HG03571 (cell line): ENCODE measurements around the gene SLC24A3.

Experiments
- ATAC-seq: cut with Tn5 transposase; IDR thresholded peaks from one replicate; pipeline ENCODE4 v1.9.1; 2021; ENCODE audit not compliant: unreplicated experiment

SLC24A3 gene

DNA sequence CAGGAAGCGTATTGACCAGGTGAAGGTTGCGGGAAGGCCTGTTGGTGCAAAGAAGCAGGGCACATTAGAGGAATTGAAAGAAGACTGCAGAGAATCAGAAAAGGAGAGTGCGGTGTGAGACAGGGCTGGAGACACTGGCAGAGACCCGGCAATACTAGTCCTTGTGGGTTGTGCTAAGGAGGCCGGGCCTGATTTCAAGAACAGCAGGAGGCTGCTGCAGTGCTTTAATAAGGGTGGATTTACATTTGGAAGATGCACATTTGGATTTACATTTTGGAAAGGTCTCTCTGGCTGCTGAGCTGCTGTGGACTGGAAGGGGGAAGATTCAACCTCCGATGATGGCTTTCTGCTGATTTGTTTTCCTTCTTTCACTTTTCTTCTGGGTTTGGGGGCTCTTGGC lies 167.8 kb downstream of the SLC24A3 start:
- ATAC-seq, result no peak

DNA sequence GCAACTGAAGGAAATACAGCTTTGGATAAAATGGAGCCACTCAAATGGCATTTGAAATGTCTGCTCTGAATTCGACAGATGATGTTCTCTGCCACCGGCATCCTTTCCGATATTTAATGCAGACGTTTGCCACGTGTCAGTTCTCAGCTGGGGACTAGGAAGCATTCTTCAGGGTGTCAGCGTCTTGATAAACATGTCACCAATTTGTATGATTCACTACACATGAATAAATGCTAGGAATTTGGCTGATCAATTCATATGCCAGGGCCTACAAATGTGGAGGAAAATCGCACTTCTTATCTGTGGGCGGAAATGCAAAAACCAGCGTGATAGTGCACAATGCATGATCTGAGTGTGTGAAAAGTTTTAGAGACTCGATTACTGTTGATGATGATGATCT lies 169.5 kb downstream of the SLC24A3 start:
- no peak for ATAC-seq

- no peak for ATAC-seq
These were observed 170.2 kb downstream of the SLC24A3 start for GRCh38 chr20:19382386-19383340.

- ATAC-seq, result no peak
These were observed 172.5 kb downstream of the SLC24A3 start for GRCh38 chr20:19384940-19385339.

DNA sequence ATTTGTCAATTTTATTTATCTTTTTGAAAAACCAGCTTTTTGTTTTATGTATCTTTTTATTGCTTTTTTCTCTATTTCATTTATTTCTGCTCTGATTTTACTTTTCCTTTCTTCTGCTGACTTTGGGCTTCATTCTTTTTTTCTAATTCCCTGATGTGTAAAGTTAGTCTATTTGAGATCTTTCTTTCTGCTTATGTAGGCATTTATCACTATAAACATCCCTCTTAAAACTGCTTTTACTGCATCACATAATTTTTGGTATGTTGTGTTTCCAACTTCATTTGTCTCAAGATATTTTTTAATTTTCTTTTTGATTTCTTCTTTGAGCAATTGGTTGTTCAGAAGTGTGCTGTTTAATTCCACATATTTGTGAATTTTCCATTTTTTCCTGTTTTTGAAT lies 174.8 kb downstream of the SLC24A3 start:
- ATAC-seq, result no peak

DNA sequence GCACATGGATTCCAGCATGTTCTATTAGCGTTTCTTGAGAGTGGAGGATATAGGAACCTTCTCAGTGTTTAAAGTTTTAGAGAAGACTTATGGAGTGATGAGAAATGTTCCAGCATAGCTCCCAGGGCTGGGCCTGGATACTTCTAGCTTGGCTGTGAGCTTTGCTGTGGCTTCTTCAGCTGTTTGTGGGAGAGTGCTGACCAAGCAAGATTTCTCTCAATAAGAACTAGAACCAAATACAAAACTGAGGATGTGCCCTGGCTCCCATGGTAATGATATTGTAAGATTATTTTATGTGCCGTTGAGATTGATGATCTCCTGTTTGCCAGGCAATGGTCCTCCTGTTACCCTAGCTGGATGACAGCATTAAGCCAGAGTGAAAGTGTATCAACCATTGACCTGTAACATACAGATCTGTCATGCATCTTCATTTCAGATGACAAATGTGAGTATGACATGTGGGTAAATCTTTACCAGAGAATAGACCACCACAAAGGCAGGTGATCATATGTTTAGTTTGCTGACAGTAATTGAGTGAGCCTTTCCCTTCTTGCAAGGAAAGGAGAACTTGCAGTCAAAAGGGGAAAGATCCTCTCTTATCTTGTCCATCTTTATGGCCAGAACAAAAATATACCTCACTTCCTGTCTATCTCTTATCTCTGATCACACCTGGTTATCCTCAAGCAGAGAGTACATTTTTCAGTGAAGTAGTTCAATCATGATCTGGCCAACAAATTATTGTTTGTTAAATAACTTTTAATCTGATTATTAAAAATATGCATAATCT lies 180.1 kb downstream of the SLC24A3 start:
- ATAC-seq, result no peak

- ATAC-seq, result no peak
These were observed 184.1 kb downstream of the SLC24A3 start for GRCh38 chr20:19396460-19397081.

- ATAC-seq, result no peak
These were observed 184.8 kb downstream of the SLC24A3 start for GRCh38 chr20:19397226-19397625.

GRCh38 chr20:19397666-19398065 lies 185.2 kb downstream of the SLC24A3 start:
- ATAC-seq, result no peak

DNA sequence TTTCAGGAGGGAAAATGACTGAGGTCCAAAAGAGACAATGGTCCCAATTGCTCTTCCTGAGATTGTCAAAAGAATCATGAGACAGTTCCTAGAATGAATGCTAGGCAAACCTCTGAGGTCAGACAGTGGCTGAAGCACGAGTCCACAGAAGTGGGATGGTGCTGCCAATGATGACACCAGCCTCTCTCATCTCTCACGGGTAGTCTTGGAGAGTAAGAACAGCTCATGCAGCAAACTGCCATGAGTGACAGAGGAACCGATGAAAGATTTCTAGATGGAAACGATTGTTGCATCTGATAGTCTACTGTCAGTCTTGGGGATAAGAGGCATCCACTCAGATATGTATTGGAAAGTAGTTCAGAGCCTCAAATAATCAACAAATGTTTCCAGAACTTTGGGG lies 188.7 kb downstream of the SLC24A3 start:
- ATAC-seq, result no peak

GRCh38 chr20:19403549-19403948 lies 191.1 kb downstream of the SLC24A3 start:
- ATAC-seq, result no peak

GRCh38 chr20:19404826-19405225 lies 192.4 kb downstream of the SLC24A3 start:
- ATAC-seq, result no peak

DNA sequence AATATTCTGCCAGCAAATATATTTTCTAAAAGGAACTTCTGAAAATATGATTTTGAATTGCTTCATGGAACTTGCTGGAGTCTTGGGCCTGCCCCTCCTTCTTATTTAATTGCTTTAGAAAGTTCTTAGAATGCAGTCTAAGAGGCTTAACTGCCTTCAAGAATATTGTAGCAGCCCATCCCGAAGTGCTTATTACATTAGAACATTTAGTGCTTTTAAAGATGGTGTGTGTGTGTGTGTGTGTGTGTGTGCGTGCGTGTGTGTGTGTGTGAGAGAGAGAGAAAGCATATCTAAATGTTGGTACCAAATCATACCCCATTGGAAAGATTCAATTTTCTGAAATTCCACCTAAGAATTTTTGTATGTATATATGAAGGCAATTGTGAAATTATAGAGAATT lies 193.5 kb downstream of the SLC24A3 start:
- no peak for ATAC-seq

DNA sequence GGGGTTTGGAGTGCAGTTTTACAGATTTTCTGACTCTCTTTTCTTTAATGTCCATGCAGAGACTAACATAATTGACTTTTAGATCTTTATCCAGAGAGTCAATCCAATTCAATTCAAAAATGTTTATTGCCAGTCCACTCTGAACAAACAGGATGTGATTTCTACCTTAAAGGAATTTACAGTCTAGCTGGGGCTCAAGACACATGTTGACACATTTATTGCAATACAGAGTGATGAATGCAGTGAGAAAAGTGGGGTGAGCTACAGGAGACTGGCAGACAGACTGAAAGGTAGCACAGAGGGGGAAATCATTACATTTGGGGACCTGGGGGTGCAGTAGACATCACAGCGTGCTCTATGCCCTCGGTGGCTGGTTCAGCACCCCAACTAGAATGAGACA lies 193.9 kb downstream of the SLC24A3 start:
- no peak for ATAC-seq

DNA sequence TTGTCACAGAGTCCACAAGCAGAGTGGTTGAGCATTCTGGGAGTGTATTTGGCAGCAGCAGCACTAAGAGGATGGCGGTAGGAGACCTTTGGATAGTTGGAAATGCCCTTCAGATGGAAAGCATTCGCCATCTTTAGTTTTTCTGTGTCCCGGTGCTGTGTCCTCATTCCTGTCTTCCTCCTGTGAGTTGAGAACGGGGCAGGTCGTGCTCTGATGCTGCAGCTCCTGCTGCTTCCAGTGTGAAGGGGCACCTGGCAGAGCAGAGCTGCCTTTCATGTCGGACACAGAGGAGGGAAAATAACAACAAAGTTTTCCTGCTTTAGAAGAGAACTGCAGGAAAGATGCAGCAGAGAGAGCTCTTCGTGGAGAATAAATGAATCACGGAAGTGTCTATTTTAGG lies 194.8 kb downstream of the SLC24A3 start:
- ATAC-seq, result no peak

DNA sequence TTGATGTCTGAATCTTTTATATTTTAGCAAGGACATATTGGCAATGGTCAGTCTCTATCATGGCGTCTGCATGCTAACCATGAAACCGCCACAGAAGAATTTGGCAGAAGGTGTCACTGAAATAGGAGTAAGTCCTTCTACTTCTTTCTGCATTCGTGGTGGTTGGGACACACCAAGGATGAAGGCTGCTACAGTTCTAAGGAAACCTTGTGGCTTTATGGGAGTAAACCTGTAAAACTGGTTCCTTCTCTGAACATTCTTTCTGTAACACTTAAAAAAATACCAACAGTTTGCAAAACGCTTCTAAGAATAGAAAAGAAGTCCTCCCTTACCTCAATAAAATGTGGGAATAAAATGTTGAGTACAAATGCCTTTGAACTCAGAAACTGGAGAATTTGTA lies 195.3 kb downstream of the SLC24A3 start:
- no peak for ATAC-seq

GRCh38 chr20:19408971-19409370 lies 196.5 kb downstream of the SLC24A3 start:
- ATAC-seq, result no peak

DNA sequence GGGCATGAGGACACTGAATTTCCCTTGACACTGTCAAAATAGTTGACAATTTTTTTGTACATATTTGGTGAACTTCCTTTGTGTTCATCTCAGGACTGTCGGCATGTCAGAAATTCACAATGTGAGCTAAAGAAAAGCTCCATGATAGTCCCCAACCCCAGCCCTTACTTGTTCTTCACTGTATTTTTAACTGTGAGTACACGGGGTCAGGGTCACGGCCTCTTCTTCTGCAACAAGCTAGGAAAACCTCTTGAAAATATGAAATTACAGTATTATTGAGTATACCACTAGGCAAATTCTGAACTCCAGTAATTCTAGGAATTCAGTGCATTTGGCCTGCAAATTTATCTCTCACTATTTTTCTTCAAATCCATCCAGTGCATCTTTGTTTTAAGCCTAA lies 199.4 kb downstream of the SLC24A3 start:
- no peak for ATAC-seq

GRCh38 chr20:19412254-19412653 lies 199.8 kb downstream of the SLC24A3 start:
- no peak for ATAC-seq

GRCh38 chr20:19414600-19414999 lies 202.2 kb downstream of the SLC24A3 start:
- no peak for ATAC-seq

- no peak for ATAC-seq
These were observed 203.3 kb downstream of the SLC24A3 start for GRCh38 chr20:19415786-19416185.

DNA sequence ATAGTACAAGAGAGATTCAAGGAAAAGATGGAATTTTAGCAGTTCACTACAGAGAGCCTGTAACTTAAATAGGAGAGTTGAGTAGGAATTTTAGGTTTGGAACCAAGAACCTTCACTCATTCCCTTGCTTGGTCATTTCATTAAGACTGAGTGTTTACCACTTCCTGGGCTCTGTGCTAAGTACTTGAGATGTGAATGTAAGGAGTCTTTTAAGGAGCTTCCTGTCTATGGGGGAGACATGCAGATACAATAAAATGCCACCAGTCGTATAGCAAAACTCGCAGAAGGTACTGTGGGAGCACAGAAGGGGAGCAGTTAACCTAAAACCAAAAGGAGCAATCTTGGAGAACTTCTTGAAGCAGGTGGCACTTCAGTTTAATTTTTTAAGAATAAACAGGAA lies 204.2 kb downstream of the SLC24A3 start:
- ATAC-seq, result no peak
